Stomach (tissue), 9 donors: ENCODE data around the gene GLG1. TPM values are rescaled to one million over a fixed set of nuclear protein-coding genes. Genes with fewer than 3 reads are reported as not detected.

Source experiments
- DNase-seq, 2 donors: peaks; one replicate each; pipeline versions ENCODE4 v3.0.0 to v3.0.0-alpha.2; 2013 to 2019
- H3K27ac ChIP-seq, 5 donors: fragments of 200-600 bp in 4 of 5; sonication (generic) in 4 of 5; one replicate each; pipeline ENCODE4 v1.5.1; 2013 to 2019; ENCODE audit warnings: mild to moderate bottlenecking in 1 of 5, moderate library complexity in 1 of 5
- H3K27me3 ChIP-seq, 3 donors: fragments of 200-600 bp; sonication (generic); one replicate each; pipeline ENCODE4 v1.5.1; 2017 to 2019; ENCODE audit warnings: mixed run types in 1 of 3
- H3K36me3 ChIP-seq, 4 donors: fragments of 200-600 bp; sonication (generic); 1 replicate in 3 of 4; 2 replicates in 1 of 4; pipeline ENCODE4 v1.5.1; 2016 to 2019
- H3K4me1 ChIP-seq, 4 donors: fragments of 200-600 bp; sonication (generic); one replicate each; pipeline ENCODE4 v1.5.1; 2016 to 2019
- H3K4me3 ChIP-seq, 4 donors: fragments of 200-600 bp; sonication (generic) in 3 of 4; one replicate each; pipeline ENCODE4 v1.5.1; 2016 to 2019; ENCODE audit warnings: mild to moderate bottlenecking in 1 of 4
- H3K9me3 ChIP-seq, 4 donors: fragments of 200-600 bp; sonication (generic); one replicate each; pipeline ENCODE4 v1.5.1; 2016 to 2019
- CTCF ChIP-seq, 7 experiments: fragments of 450-650 bp in 4 of 7; fragments of 200-600 bp in 3 of 7; sonication (generic) in 3 of 7; IDR thresholded peaks; one replicate each; pipeline ENCODE4 v1.5.1; 2016 to 2019; ENCODE audit warnings: antibody characterized with exemption in 7 of 7, control low read depth in 2 of 7, mild to moderate bottlenecking in 1 of 7
- EP300 ChIP-seq: sonication (generic); formaldehyde crosslinking; IDR thresholded peaks from one replicate; pipeline ENCODE4 v1.6.1; 2017; ENCODE audit warnings: antibody characterized with exemption
- POLR2A ChIP-seq, 4 donors: fragments of 450-650 bp; IDR thresholded peaks; one replicate each; pipeline ENCODE4 v1.6.1; 2016; ENCODE audit warnings: antibody characterized with exemption in 4 of 4, control low read depth in 2 of 4, mild to moderate bottlenecking in 1 of 4, moderate library complexity in 1 of 4
- POLR2AphosphoS5 ChIP-seq, 3 donors: sonication (generic); formaldehyde crosslinking; IDR thresholded peaks; one replicate each; pipeline ENCODE4 v1.6.1; 2016; ENCODE audit warnings: antibody characterized with exemption in 3 of 3
- WGBS, 5 donors: extraction: QIAGEN DNeasy Blood & Tissue Kit in 3 of 5; methylation state at CpG; one replicate each; pipeline versions ENCODE4 v1.1.5 to v1.1.7; 2013 to 2018; 5-methylcytosine and 5-hydroxymethylcytosine counted together
- intact Hi-C: fragments of 100-400 bp; cut with DNase I; formaldehyde crosslinking; loops from one replicate; pipeline ENCODE4 v1.15.1; 2023; ENCODE audit warnings: low total_unique reads
- polyA plus RNA-seq, 3 donors: library from polyadenylated mRNA; stranded (reverse); fragments of 200-250 nt; gene quantifications; one replicate each; pipeline ENCODE4 v1.2.3, GENCODE V29; 2013
- total RNA-seq, 5 donors: library from RNA; depleted of rRNA; stranded (reverse); fragments of >200 nt; gene quantifications; one replicate each; pipeline versions ENCODE4 v1.1.0 to v1.2.3, GENCODE V29; 2014 to 2016
- donor health status: healthy with polysubstance abuse.
- donor health status: Bipolar disorder and iron deficiency.
- donor health status: healthy.

GLG1 gene
- total and polyA plus RNA-seq, 8 donors, result 7.6 to 151 (median 46.3) TPM

GRCh38 chr16:74465281-74465680 lies 141.6 kb downstream of the GLG1 start:
- Histone ChIP-seq H3K4me3 (no peak overlapping the region), H3K4me1 (no peaks in the 10 kb centered on the region), H3K27me3 (no peaks in the 10 kb centered on the region), H3K27ac (no peak overlapping the region), H3K9me3 (no peaks in the 10 kb centered on the region), H3K36me3 (peaks cover 73 to 100% (median 100%) of the 10 kb centered on the region in 4 donors)
- TF ChIP-seq CTCF (IDR thresholded peaks at IDR 0.05) (no peak), POLR2A (IDR thresholded peaks at IDR 0.05) (no peak), EP300 (no peak), POLR2AphosphoS5 (IDR thresholded peaks at IDR 0.05) (no peak)
- DNase-seq, result no peak
- 83 to 92% (median 89%) methylated on average over 7 of the region's 7 CpGs for WGBS, 5 donors
- intact Hi-C loops, result no loop called here

GRCh38 chr16:74463888-74464287 lies 143.0 kb downstream of the GLG1 start:
- no peak for DNase-seq
- WGBS, 5 donors, result 94 to 100% (median 95%) methylated on average over 2 of the region's 2 CpGs
- intact Hi-C loops, result no loop called here
- H3K27me3 ChIP-seq, result no peaks in the 10 kb centered on the region
- no peak overlapping the region for H3K27ac ChIP-seq
- TF ChIP-seq POLR2A (IDR thresholded peaks at IDR 0.05) (no peak), EP300 (no peak), CTCF (IDR thresholded peaks at IDR 0.05) (no peak), POLR2AphosphoS5 (IDR thresholded peaks at IDR 0.05) (no peak)
- peaks cover 62 to 100% (median 100%) of the 10 kb centered on the region in 4 donors for H3K36me3 ChIP-seq
- no peaks in the 10 kb centered on the region for H3K4me1 ChIP-seq
- no peak overlapping the region for H3K4me3 ChIP-seq
- H3K9me3 ChIP-seq, result no peaks in the 10 kb centered on the region

GRCh38 chr16:74462361-74462760 lies 144.6 kb downstream of the GLG1 start:
- intact Hi-C loops, result no loop called here

GRCh38 chr16:74461826-74462225 lies 145.1 kb downstream of the GLG1 start:
- TF ChIP-seq POLR2AphosphoS5 (IDR thresholded peaks at IDR 0.05), result no peak
- no peak for TF ChIP-seq POLR2A (IDR thresholded peaks at IDR 0.05)
- no peak for TF ChIP-seq CTCF (IDR thresholded peaks at IDR 0.05)
- TF ChIP-seq EP300, result no peak
- intact Hi-C loops, result no loop called here
- H3K9me3 ChIP-seq, result no peaks in the 10 kb centered on the region
- H3K27me3 ChIP-seq, result no peaks in the 10 kb centered on the region
- no peak overlapping the region for H3K27ac ChIP-seq
- no peaks in the 10 kb centered on the region for H3K4me1 ChIP-seq
- DNase-seq, result peak in 1 of 2 donors; percentile 15
- 65 to 85% (median 75%) methylated on average over 9 of the region's 9 CpGs for WGBS, 5 donors
- peaks cover 51 to 100% (median 100%) of the 10 kb centered on the region in 4 donors for H3K36me3 ChIP-seq
- H3K4me3 ChIP-seq, result no peak overlapping the region

More at GRCh38 chr16:74462361-74462760, 144.6 kb downstream of the GLG1 start:
- DNase-seq, result no peak
- TF ChIP-seq EP300 (no peak), POLR2AphosphoS5 (IDR thresholded peaks at IDR 0.05) (no peak), CTCF (IDR thresholded peaks at IDR 0.05) (no peak), POLR2A (IDR thresholded peaks at IDR 0.05) (no peak)
- no peak overlapping the region for H3K27ac ChIP-seq
- no peaks in the 10 kb centered on the region for H3K9me3 ChIP-seq
- H3K27me3 ChIP-seq, result no peaks in the 10 kb centered on the region
- H3K36me3 ChIP-seq, result peaks cover 52 to 100% (median 100%) of the 10 kb centered on the region in 4 donors
- 90 to 98% (median 95%) methylated on average over 4 of the region's 4 CpGs for WGBS, 5 donors
- no peak overlapping the region for H3K4me3 ChIP-seq
- no peaks in the 10 kb centered on the region for H3K4me1 ChIP-seq
